Large intestine (tissue), 1 donor: ENCODE results near the gene CDRT4. TPM values are rescaled to one million over a fixed set of nuclear protein-coding genes. Genes with fewer than 3 reads are reported as not detected.

Experiments used
- polyA plus RNA-seq: library from polyadenylated mRNA; unstranded; fragments of 120-200 nt; gene quantifications from one replicate; pipeline ENCODE4 v1.2.1, GENCODE V29; 2013

CDRT4 gene
- polyA plus RNA-seq, 1 donor, result 29.3 TPM

Other genes with a start within 250 kb of the CDRT4 start
- gene PMP22, start 202.3 kb downstream of the CDRT4 start, polyA plus RNA-seq, result 74.0 TPM
- 1.0 TPM for gene TEKT3, start 126.0 kb downstream of the CDRT4 start, polyA plus RNA-seq
- 13.4 TPM for gene TVP23C, start 95.9 kb upstream of the CDRT4 start, polyA plus RNA-seq
- gene FBXW10B, start 152.1 kb upstream of the CDRT4 start, polyA plus RNA-seq, result 1.9 TPM
- gene TRIM16, start 216.7 kb upstream of the CDRT4 start, polyA plus RNA-seq, result 33.5 TPM
- 18.1 TPM for gene ZNF286A, start 232.1 kb upstream of the CDRT4 start, polyA plus RNA-seq